ENCODE results near the gene SUMF1. TPM values are rescaled to one million over a fixed set of nuclear protein-coding genes. Genes with fewer than 3 reads are reported as not detected.

The SUMF1 gene
- total and polyA plus RNA-seq, 8 donors, result 27.1 to 43.9 (median 35.3) TPM

- TF ChIP-seq, protein P1, sequence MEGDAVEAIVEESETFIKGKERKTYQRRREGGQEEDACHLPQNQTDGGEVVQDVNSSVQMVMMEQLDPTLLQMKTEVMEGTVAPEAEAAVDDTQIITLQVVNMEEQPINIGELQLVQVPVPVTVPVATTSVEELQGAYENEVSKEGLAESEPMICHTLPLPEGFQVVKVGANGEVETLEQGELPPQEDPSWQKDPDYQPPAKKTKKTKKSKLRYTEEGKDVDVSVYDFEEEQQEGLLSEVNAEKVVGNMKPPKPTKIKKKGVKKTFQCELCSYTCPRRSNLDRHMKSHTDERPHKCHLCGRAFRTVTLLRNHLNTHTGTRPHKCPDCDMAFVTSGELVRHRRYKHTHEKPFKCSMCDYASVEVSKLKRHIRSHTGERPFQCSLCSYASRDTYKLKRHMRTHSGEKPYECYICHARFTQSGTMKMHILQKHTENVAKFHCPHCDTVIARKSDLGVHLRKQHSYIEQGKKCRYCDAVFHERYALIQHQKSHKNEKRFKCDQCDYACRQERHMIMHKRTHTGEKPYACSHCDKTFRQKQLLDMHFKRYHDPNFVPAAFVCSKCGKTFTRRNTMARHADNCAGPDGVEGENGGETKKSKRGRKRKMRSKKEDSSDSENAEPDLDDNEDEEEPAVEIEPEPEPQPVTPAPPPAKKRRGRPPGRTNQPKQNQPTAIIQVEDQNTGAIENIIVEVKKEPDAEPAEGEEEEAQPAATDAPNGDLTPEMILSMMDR (IDR thresholded peaks at IDR 0.05), result no peak
- H3K36me3 ChIP-seq, result no peaks in the 10 kb centered on the region
- DNase-seq (no peak), ATAC-seq (no peak)
- no peaks in the 10 kb centered on the region for H3K27me3 ChIP-seq
- H3K9me3 ChIP-seq, result no peaks in the 10 kb centered on the region
- intact Hi-C loops (cut with DNase I), result no loop called here
- H3K4me1 ChIP-seq, result peaks cover 0 to 13% of the 10 kb centered on the region in 2 donors
- H3K27ac ChIP-seq, result no peak overlapping the region
- H3K4me3 ChIP-seq, result no peak overlapping the region
Observed at GRCh38 chr3:4396006-4396405, 71.1 kb downstream of the SUMF1 start.

DNA sequence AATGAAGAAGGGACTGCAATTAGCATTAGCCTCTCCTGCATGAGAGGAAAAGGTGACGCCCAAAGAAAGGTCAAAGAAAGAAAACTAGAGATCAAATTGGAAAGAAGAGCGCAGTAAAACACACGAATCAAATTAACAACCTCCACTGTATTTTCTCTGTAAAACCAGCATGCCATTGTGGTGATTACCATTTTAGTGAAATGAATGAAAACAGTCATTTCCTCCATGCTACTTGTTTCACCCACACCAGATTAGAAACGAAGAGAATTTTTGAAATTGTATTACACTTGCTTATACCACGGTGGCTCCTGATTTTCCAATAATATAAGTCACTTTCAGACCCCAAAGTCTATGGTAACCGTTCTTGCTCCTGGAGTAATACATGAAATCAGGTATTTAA lies 71.6 kb downstream of the SUMF1 start:
- Histone ChIP-seq H3K4me3 (no peak overlapping the region), H3K9me3 (no peaks in the 10 kb centered on the region), H3K36me3 (no peaks in the 10 kb centered on the region), H3K27ac (no peak overlapping the region), H3K4me1 (peaks cover 0 to 13% of the 10 kb centered on the region in 2 donors), H3K27me3 (no peaks in the 10 kb centered on the region)
- TF ChIP-seq, protein P1 (IDR thresholded peaks at IDR 0.05), result no peak
- DNase-seq, result no peak
- intact Hi-C loops (cut with DNase I), result no loop called here
- ATAC-seq, result no peak

GRCh38 chr3:4394567-4394966 lies 72.5 kb downstream of the SUMF1 start:
- DNase-seq (no peak), ATAC-seq (no peak)
- Histone ChIP-seq H3K4me1 (peaks cover 0 to 13% of the 10 kb centered on the region in 2 donors), H3K4me3 (no peak overlapping the region), H3K27me3 (no peaks in the 10 kb centered on the region), H3K27ac (no peak overlapping the region), H3K36me3 (peaks cover 0 to 3% of the 10 kb centered on the region in 2 donors), H3K9me3 (no peaks in the 10 kb centered on the region)
- TF ChIP-seq, protein P1 (IDR thresholded peaks at IDR 0.05), result no peak
- intact Hi-C loops (cut with DNase I), result no loop called here

DNA sequence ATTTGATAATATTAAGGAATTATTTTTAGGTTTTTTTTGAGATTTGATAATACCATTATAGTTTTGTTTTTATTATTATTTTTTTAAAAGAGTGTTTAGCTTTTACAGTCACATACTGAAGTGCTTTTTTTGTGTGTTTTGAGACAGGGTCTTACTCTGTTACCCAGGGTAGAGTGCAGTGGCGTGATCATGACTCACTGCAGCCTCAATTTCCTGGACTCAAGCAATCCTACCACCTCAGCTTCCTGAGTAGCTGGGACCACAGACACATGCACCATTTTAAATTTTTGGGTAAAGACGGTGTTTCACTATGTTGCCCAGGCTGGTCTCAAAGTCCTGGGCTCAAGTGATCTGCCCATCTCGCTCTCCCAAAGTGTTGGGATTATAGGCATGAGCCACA lies 73.0 kb downstream of the SUMF1 start:
- H3K4me3 ChIP-seq, result no peak overlapping the region
- no peak for ATAC-seq
- intact Hi-C loops (cut with DNase I), result no loop called here
- peaks cover 0 to 3% of the 10 kb centered on the region in 2 donors for H3K36me3 ChIP-seq
- H3K27me3 ChIP-seq, result no peaks in the 10 kb centered on the region
- no peaks in the 10 kb centered on the region for H3K9me3 ChIP-seq
- no peak overlapping the region for H3K27ac ChIP-seq
- TF ChIP-seq, protein P1 (IDR thresholded peaks at IDR 0.05), result no peak
- DNase-seq, result no peak
- peaks cover 0 to 13% of the 10 kb centered on the region in 2 donors for H3K4me1 ChIP-seq

GRCh38 chr3:4392992-4393391 lies 74.1 kb downstream of the SUMF1 start:
- TF ChIP-seq, protein P1 (IDR thresholded peaks at IDR 0.05), result no peak
- Histone ChIP-seq H3K4me3 (no peak overlapping the region), H3K36me3 (peaks cover 0 to 3% of the 10 kb centered on the region in 2 donors), H3K27ac (no peak overlapping the region), H3K27me3 (no peaks in the 10 kb centered on the region), H3K9me3 (no peaks in the 10 kb centered on the region), H3K4me1 (peaks cover 0 to 9% of the 10 kb centered on the region in 2 donors)
- intact Hi-C loops (cut with DNase I), result no loop called here
- no peak for ATAC-seq
- no peak for DNase-seq

Data from left lung (tissue), 10 donors.